Muscle of arm (tissue), 14 donors: ENCODE results near the gene MYO1C. TPM values are rescaled to one million over a fixed set of nuclear protein-coding genes. Genes with fewer than 3 reads are reported as not detected.
"Not testable (repeated sequence)": the region's sequence is repeated elsewhere in the genome, so short reads cannot be mapped to it uniquely, and the experiment has no call there.

Source experiments
- DNase-seq: peaks from one replicate; pipeline ENCODE4 v3.0.0-alpha.2; 2013
- long read RNA-seq, 11 donors: transcript quantifications; one replicate each; lab custom pipeline, GENCODE V29; 2026
- polyA plus RNA-seq, 12 donors: library from polyadenylated mRNA; unstranded; fragments of 120-200 nt; gene quantifications; one replicate each; pipeline ENCODE4 v1.2.1, GENCODE V29; 2013; ENCODE audit not compliant: insufficient read length in 12 of 12

MYO1C gene
- polyA plus RNA-seq, result 10 to 100 TPM in 11 of 12 donors, not detected in 1; 68.4 to 97.1 (median 79.9) TPM
- long read RNA-seq, donor 1, full-length matches to known transcripts, result 8 of 24 reads
- long read RNA-seq, donor 1, partial matches to known transcripts, result 16 of 24 reads
- long read RNA-seq, donor 1, other reads (novel, unspliced or antisense), result 0 of 24 reads
- long read RNA-seq, donor 2, full-length matches to known transcripts, result 7 of 7 reads
- long read RNA-seq, donor 2, partial matches to known transcripts, result 0 of 7 reads
- long read RNA-seq, donor 2, other reads (novel, unspliced or antisense), result 0 of 7 reads
- long read RNA-seq, donor 3, full-length matches to known transcripts, result 4 of 4 reads
- long read RNA-seq, donor 3, partial matches to known transcripts, result 0 of 4 reads
- long read RNA-seq, donor 3, other reads (novel, unspliced or antisense), result 0 of 4 reads
- long read RNA-seq, donor 4, full-length matches to known transcripts, result 3 of 3 reads
- long read RNA-seq, donor 4, partial matches to known transcripts, result 0 of 3 reads
- long read RNA-seq, donor 4, other reads (novel, unspliced or antisense), result 0 of 3 reads
- long read RNA-seq, donor 5, full-length matches to known transcripts, result 17 of 17 reads
- long read RNA-seq, donor 5, partial matches to known transcripts, result 0 of 17 reads
- long read RNA-seq, donor 5, other reads (novel, unspliced or antisense), result 0 of 17 reads
- long read RNA-seq, donor 6, full-length matches to known transcripts, result 9 of 9 reads
- long read RNA-seq, donor 6, partial matches to known transcripts, result 0 of 9 reads
- long read RNA-seq, donor 6, other reads (novel, unspliced or antisense), result 0 of 9 reads
- long read RNA-seq, donor 7, full-length matches to known transcripts, result 5 of 5 reads
- long read RNA-seq, donor 7, partial matches to known transcripts, result 0 of 5 reads
- long read RNA-seq, donor 7, other reads (novel, unspliced or antisense), result 0 of 5 reads
- long read RNA-seq, donor 8, full-length matches to known transcripts, result 17 of 17 reads
- long read RNA-seq, donor 8, partial matches to known transcripts, result 0 of 17 reads
- long read RNA-seq, donor 8, other reads (novel, unspliced or antisense), result 0 of 17 reads
- long read RNA-seq, donor 9, full-length matches to known transcripts, result 3 of 3 reads
- long read RNA-seq, donor 9, partial matches to known transcripts, result 0 of 3 reads
- long read RNA-seq, donor 9, other reads (novel, unspliced or antisense), result 0 of 3 reads
- long read RNA-seq, donor 10, full-length matches to known transcripts, result 23 of 23 reads
- long read RNA-seq, donor 10, partial matches to known transcripts, result 0 of 23 reads
- long read RNA-seq, donor 10, other reads (novel, unspliced or antisense), result 0 of 23 reads
- long read RNA-seq, donor 11, full-length matches to known transcripts, result 5 of 5 reads
- long read RNA-seq, donor 11, partial matches to known transcripts, result 0 of 5 reads
- long read RNA-seq, donor 11, other reads (novel, unspliced or antisense), result 0 of 5 reads

- DNase-seq, result no peak
Measured at GRCh38 chr17:1492249-1493206, at the start of gene MYO1C. TSS of gene MYO1C (minus strand) at chr17:1492686. CDS start at chr17:1492487, 199 bp downstream.

GRCh38 chr17:1541367-1541904 is 49.0 kb upstream of the MYO1C start:
- DNase-seq, result no peak

- no peak for DNase-seq
Measured at GRCh38 chr17:1539811-1540210, 47.3 kb upstream of the MYO1C start.

GRCh38 chr17:1535737-1536136 is 43.3 kb upstream of the MYO1C start:
- DNase-seq, result no peak

GRCh38 chr17:1533661-1534325 is 41.3 kb upstream of the MYO1C start:
- no peak for DNase-seq

- DNase-seq, result no peak
Measured at GRCh38 chr17:1532836-1533602, 40.5 kb upstream of the MYO1C start.

GRCh38 chr17:1529863-1530262 is 37.4 kb upstream of the MYO1C start:
- no peak for DNase-seq

GRCh38 chr17:1526876-1527275 is 34.4 kb upstream of the MYO1C start:
- not testable (repeated sequence) for DNase-seq

- no peak for DNase-seq
Measured at GRCh38 chr17:1522626-1523025, 30.1 kb upstream of the MYO1C start.

- DNase-seq, result peak; percentile 35
Measured at GRCh38 chr17:1521086-1521640, 28.7 kb upstream of the MYO1C start.

GRCh38 chr17:1519678-1520077 is 27.2 kb upstream of the MYO1C start:
- no peak for DNase-seq

- no peak for DNase-seq
Measured at GRCh38 chr17:1518410-1518809, 25.9 kb upstream of the MYO1C start.

GRCh38 chr17:1516388-1517161 is 24.1 kb upstream of the MYO1C start, which contains the start of gene INPP5K:
TSS of gene INPP5K (minus strand) at chr17:1516612. CDS start at chr17:1516499, 113 bp downstream.
- peak; percentile 99 for DNase-seq

GRCh38 chr17:1515640-1516387 is 23.3 kb upstream of the MYO1C start:
- peak; percentile 74 for DNase-seq

GRCh38 chr17:1512351-1512750 is 19.9 kb upstream of the MYO1C start:
- no peak for DNase-seq

- no peak for DNase-seq
Measured at GRCh38 chr17:1511756-1512321, 19.4 kb upstream of the MYO1C start.
